SK-N-SH (cell line): ENCODE results near the gene TECPR2. TPM values are rescaled to one million over a fixed set of nuclear protein-coding genes. Genes with fewer than 3 reads are reported as not detected.

Source experiments
- CTCF ChIA-PET: fragments of 300-600, 350-600 bp; formaldehyde crosslinking; extraction: SDS; loops from one replicate; lab custom pipeline; 2021; lab: Yijun Ruan, JAX
- POLR2A ChIA-PET: fragments of 350-600 bp; sonication (Branson Sonifier 250); formaldehyde crosslinking; extraction: SDS; loops from one replicate; lab custom pipeline; 2020; ENCODE audit warnings: antibody characterized with exemption, inconsistent platforms; lab: Yijun Ruan, JAX
- DNase-seq: peaks from one replicate; pipeline ENCODE4 v3.0.0; 2012
- H2AFZ ChIP-seq: fragments of 200-600 bp; sonication (generic); 2 replicates; pipeline ENCODE4 v1.8.1; 2016; ENCODE audit warnings: antibody characterized with exemption, mild to moderate bottlenecking, low read depth
- H3F3A ChIP-seq: fragments of 200-600 bp; sonication (generic); replicated peaks from 2 replicates; pipeline ENCODE3; 2016; ENCODE audit warnings: antibody characterized with exemption, mild to moderate bottlenecking; ENCODE audit not compliant: insufficient read depth
- H3K27ac ChIP-seq, 2 experiments: fragments of 200-500 bp in 1 of 2; fragments of 200-600 bp in 1 of 2; sonication (Bioruptor generic) in 1 of 2; sonication (generic), shearing (Covaris generic) in 1 of 2; 2 replicates each; pipeline versions ENCODE4 v1.5.1 to v1.6.1; 2014 to 2016; ENCODE audit warnings: low read depth in 2 of 2, inconsistent platforms in 1 of 2, low read length in 1 of 2, mild to moderate bottlenecking in 1 of 2, mixed read lengths in 1 of 2
- H3K27me3 ChIP-seq: fragments of 200-600 bp; sonication (generic), shearing (Covaris generic); 2 replicates; pipeline ENCODE4 v1.6.1; 2016; ENCODE audit warnings: mixed run types; ENCODE audit not compliant: insufficient read depth
- H3K36me3 ChIP-seq, 2 experiments: fragments of 200-500 bp in 1 of 2; fragments of 200-600 bp in 1 of 2; sonication (Bioruptor generic) in 1 of 2; sonication (generic) in 1 of 2; replicated peaks in 1 of 2; 2 replicates each; pipeline versions ENCODE3 to v1.5.1; 2014 to 2016; ENCODE audit warnings: low read length in 1 of 2, mild to moderate bottlenecking in 1 of 2; ENCODE audit not compliant: insufficient read depth in 2 of 2, control insufficient read depth in 1 of 2
- H3K4me1 ChIP-seq, 2 experiments: fragments of 200-500 bp in 1 of 2; fragments of 200-600 bp in 1 of 2; sonication (Bioruptor generic) in 1 of 2; sonication (generic), shearing (Covaris generic) in 1 of 2; 2 replicates each; pipeline versions ENCODE4 v1.5.1 to v1.6.1; 2014 to 2016; ENCODE audit warnings: low read depth in 1 of 2, low read length in 1 of 2, mixed run types in 1 of 2; ENCODE audit not compliant: insufficient read depth in 2 of 2, control insufficient read depth in 1 of 2
- H3K4me2 ChIP-seq: fragments of 200-600 bp; sonication (generic), shearing (Covaris generic); 2 replicates; pipeline ENCODE4 v1.6.1; 2017; ENCODE audit warnings: mixed run types
- H3K4me3 ChIP-seq, 2 experiments: fragments of 200-500 bp in 1 of 2; fragments of 200-600 bp in 1 of 2; sonication (Bioruptor generic) in 1 of 2; sonication (generic), shearing (Covaris generic) in 1 of 2; 2 replicates each; pipeline versions ENCODE4 v1.5.1 to v1.8.1; 2014 to 2016; ENCODE audit warnings: low read depth in 2 of 2, inconsistent platforms in 1 of 2, low read length in 1 of 2, mild to moderate bottlenecking in 1 of 2, mixed read lengths in 1 of 2, moderate library complexity in 1 of 2
- H3K79me2 ChIP-seq: fragments of 200-600 bp; sonication (generic); 2 replicates; pipeline ENCODE4 v1.8.1; 2017; ENCODE audit warnings: mild to moderate bottlenecking; ENCODE audit not compliant: insufficient read depth
- H3K9ac ChIP-seq: fragments of 200-600 bp; sonication (generic); 2 replicates; pipeline ENCODE4 v1.6.1; 2017; ENCODE audit warnings: mixed run types
- H3K9me2 ChIP-seq: fragments of 200-600 bp; sonication (generic); 2 replicates; pipeline ENCODE4 v1.6.1; 2017; ENCODE audit warnings: mixed run types
- H3K9me3 ChIP-seq: fragments of 200-600 bp; sonication (generic); 2 replicates; pipeline ENCODE4 v1.6.1; 2017; ENCODE audit warnings: mixed run types, mild to moderate bottlenecking, moderate library complexity
- H4K20me1 ChIP-seq: fragments of 200-600 bp; sonication (generic); 2 replicates; pipeline ENCODE4 v1.6.1; 2017; ENCODE audit warnings: mild to moderate bottlenecking, mixed run types; ENCODE audit not compliant: insufficient read depth
- EP300 ChIP-seq, 2 experiments: IDR thresholded peaks; 2 replicates each; pipeline versions ENCODE4 v1.4.0 to v1.6.1; 2012; ENCODE audit warnings: borderline replicate concordance in 1 of 2, low read depth in 1 of 2, low read length in 1 of 2
- FOSL2 ChIP-seq: IDR thresholded peaks from 2 replicates; pipeline ENCODE4 v1.4.0; 2012; ENCODE audit warnings: low read depth, mild to moderate bottlenecking, moderate library complexity, borderline replicate concordance
- FOXJ3 ChIP-seq: sonication (generic); formaldehyde crosslinking; IDR thresholded peaks from 2 replicates; pipeline ENCODE4 v1.5.1; 2020; ENCODE audit warnings: mild to moderate bottlenecking, missing genetic modification reagents
- GABPA ChIP-seq: IDR thresholded peaks from 2 replicates; pipeline ENCODE4 v1.4.0; 2012; ENCODE audit warnings: low read depth, mild to moderate bottlenecking
- GATA2 ChIP-seq: sonication (generic); formaldehyde crosslinking; IDR thresholded peaks from 2 replicates; pipeline ENCODE4 v1.5.0; 2020; ENCODE audit warnings: mild to moderate bottlenecking, missing genetic modification reagents
- IRF3 ChIP-seq: fragments of 150-350 bp; IDR thresholded peaks from 2 replicates; pipeline ENCODE4 v1.6.1; 2016; ENCODE audit warnings: mild to moderate bottlenecking, low read depth, low read length
- MAX ChIP-seq: IDR thresholded peaks from 2 replicates; pipeline ENCODE4 v1.4.0; 2012; ENCODE audit warnings: low read depth
- MEF2A ChIP-seq: IDR thresholded peaks from 2 replicates; pipeline ENCODE4 v1.4.0; 2012; ENCODE audit warnings: low read depth, borderline replicate concordance
- MXI1 ChIP-seq: IDR thresholded peaks from 2 replicates; pipeline ENCODE4 v1.6.1; 2012; ENCODE audit warnings: mild to moderate bottlenecking, low read depth, low read length, improper control_type of control experiment
- NFIC ChIP-seq: IDR thresholded peaks from 2 replicates; pipeline ENCODE4 v1.4.0; 2012; ENCODE audit warnings: borderline replicate concordance
- NRF1 ChIP-seq: IDR thresholded peaks from 2 replicates; pipeline ENCODE4 v1.6.1; 2012; ENCODE audit warnings: low read depth, mild to moderate bottlenecking, low read length
- RAD21 ChIP-seq: IDR thresholded peaks from 2 replicates; pipeline ENCODE4 v1.6.1; 2012; ENCODE audit warnings: mild to moderate bottlenecking, low read length
- RCOR1 ChIP-seq: fragments of 150-350 bp; IDR thresholded peaks from 2 replicates; pipeline ENCODE4 v1.6.1; 2017; ENCODE audit warnings: antibody characterized with exemption, low read length
- RFX5 ChIP-seq: IDR thresholded peaks from 2 replicates; pipeline ENCODE4 v1.6.1; 2012; ENCODE audit warnings: mild to moderate bottlenecking, improper control_type of control experiment, low read length
- TAF1 ChIP-seq: IDR thresholded peaks from 2 replicates; pipeline ENCODE4 v1.6.1; 2012; ENCODE audit warnings: low read depth, mild to moderate bottlenecking, low read length, moderate library complexity, borderline replicate concordance
- TEAD4 ChIP-seq: IDR thresholded peaks from 2 replicates; pipeline ENCODE4 v1.4.0; 2012; ENCODE audit warnings: mild to moderate bottlenecking, borderline replicate concordance; ENCODE audit not compliant: insufficient read depth
- USF1 ChIP-seq: IDR thresholded peaks from 2 replicates; pipeline ENCODE4 v1.4.0; 2012; ENCODE audit warnings: low read depth, borderline replicate concordance
- YY1 ChIP-seq: IDR thresholded peaks from 2 replicates; pipeline ENCODE4 v1.4.0; 2012; ENCODE audit warnings: low read depth, mild to moderate bottlenecking
- WGBS: methylation state at CpG from one replicate; pipeline ENCODE4 v1.1.6; 2017; ENCODE audit warnings: low lambda C conversion rate; 5-methylcytosine and 5-hydroxymethylcytosine counted together
- polyA plus RNA-seq, 3 experiments: library from polyadenylated mRNA; depleted of rRNA; stranded (reverse); fragments of >200 nt; gene quantifications; 2 replicates each; pipeline ENCODE4 v1.2.3, GENCODE V29; 2012

Gene TECPR2
- polyA plus RNA-seq, 1 of the 3 experiments (the other 2 are of a cell fraction): 6.9 TPM

GRCh38 chr14:102373110-102373509, 10.4 kb downstream of the TECPR2 start:
- 96% methylated on average over 3 of the region's 3 CpGs for WGBS
- H3K4me3 ChIP-seq: no peak overlapping the region
- no peaks in the 10 kb centered on the region for H3K9me2 ChIP-seq
- ChIA-PET POLR2A (no interaction called here), CTCF (no interaction called here)
- no peak overlapping the region for H3K27ac ChIP-seq
- H3K36me3 ChIP-seq: peaks cover 0 to 12% of the 10 kb centered on the region in 2 experiments
- H3K9ac ChIP-seq: no peak overlapping the region
- H3K9me3 ChIP-seq: no peaks in the 10 kb centered on the region
- peaks cover 50% of the 10 kb centered on the region for H3K79me2 ChIP-seq
- no peaks in the 10 kb centered on the region for H4K20me1 ChIP-seq
- DNase-seq: no peak
- no peaks in the 10 kb centered on the region; a peak in 1 of 4 replicates for H3K4me1 ChIP-seq
- no peak overlapping the region for H3K4me2 ChIP-seq
- no peak for TF ChIP-seq RAD21
- no peak for TF ChIP-seq EP300 (IDR thresholded peaks at IDR 0.05; ENCODE audit: borderline replicate concordance in 1 of 2, low read depth in 1 of 2, low read length in 1 of 2)
- no peak for TF ChIP-seq RCOR1
- TF ChIP-seq MEF2A: no peak
- no peak for TF ChIP-seq GATA2
- TF ChIP-seq GABPA: no peak
- no peak for TF ChIP-seq FOSL2
- no peak for TF ChIP-seq MAX
- no peak for TF ChIP-seq TEAD4
- no peak for TF ChIP-seq RFX5
- no peak for TF ChIP-seq TAF1
- TF ChIP-seq NFIC: no peak
- TF ChIP-seq FOXJ3 (CRISPR knock-in tag): no peak
- TF ChIP-seq USF1: no peak
- TF ChIP-seq IRF3: no peak
- TF ChIP-seq NRF1: no peak
- TF ChIP-seq MXI1: no peak
- no peak for TF ChIP-seq YY1
- no peak overlapping the region for H2AFZ ChIP-seq
- no peaks in the 10 kb centered on the region for H3F3A ChIP-seq
- no peaks in the 10 kb centered on the region for H3K27me3 ChIP-seq

GRCh38 chr14:102374264-102374663, 11.5 kb downstream of the TECPR2 start:
- H2AFZ ChIP-seq: no peak overlapping the region
- POLR2A ChIA-PET: no interaction called here

More at GRCh38 chr14:102374264-102374663, 11.5 kb downstream of the TECPR2 start:
- Histone ChIP-seq H3F3A (no peaks in the 10 kb centered on the region), H3K4me3 (no peak overlapping the region), H4K20me1 (no peaks in the 10 kb centered on the region), H3K9ac (no peak overlapping the region), H3K9me3 (no peaks in the 10 kb centered on the region), H3K27ac (no peak overlapping the region), H3K79me2 (peaks cover 39% of the 10 kb centered on the region), H3K36me3 (peaks cover 4 to 16% of the 10 kb centered on the region in 2 experiments), H3K27me3 (no peaks in the 10 kb centered on the region), H3K9me2 (no peaks in the 10 kb centered on the region), H3K4me1 (no peaks in the 10 kb centered on the region; a peak in 1 of 4 replicates), H3K4me2 (no peak overlapping the region)
- CTCF ChIA-PET: interaction anchor here (0.6 kb wide), 1 partner anchor 66 kb away, joined by 3 read pairs; no protein-coding TSS in a partner anchor
- TF ChIP-seq FOSL2: no peak
- TF ChIP-seq MXI1: no peak
- no peak for TF ChIP-seq FOXJ3 (CRISPR knock-in tag)
- TF ChIP-seq RCOR1: no peak
- no peak for TF ChIP-seq EP300 (IDR thresholded peaks at IDR 0.05; ENCODE audit: borderline replicate concordance in 1 of 2, low read depth in 1 of 2, low read length in 1 of 2)
- TF ChIP-seq TEAD4: no peak
- WGBS: 88% methylated on average over 2 of the region's 2 CpGs
- no peak for DNase-seq
